AG09309 (cell line): ENCODE measurements around the gene BTG2.

ENCODE experiments used
- DNase-seq: peaks from one replicate; pipeline ENCODE4 v3.0.0-alpha.2; 2010; ENCODE audit warnings: low read depth
- H3K4me3 ChIP-seq: 2 replicates; pipeline ENCODE4 v1.5.1; 2011; ENCODE audit warnings: mild to moderate bottlenecking, low read depth, low read length, moderate library complexity; ENCODE audit not compliant: control insufficient read depth
- TF ChIP-seq, protein P1 (sequence below): IDR thresholded peaks from 2 replicates; pipeline ENCODE4 v1.5.1; 2011; ENCODE audit warnings: mild to moderate bottlenecking, low read depth, low read length, inconsistent platforms; ENCODE audit not compliant: insufficient read depth, control insufficient read depth; ENCODE audit errors: missing control alignments

BTG2 gene

DNA sequence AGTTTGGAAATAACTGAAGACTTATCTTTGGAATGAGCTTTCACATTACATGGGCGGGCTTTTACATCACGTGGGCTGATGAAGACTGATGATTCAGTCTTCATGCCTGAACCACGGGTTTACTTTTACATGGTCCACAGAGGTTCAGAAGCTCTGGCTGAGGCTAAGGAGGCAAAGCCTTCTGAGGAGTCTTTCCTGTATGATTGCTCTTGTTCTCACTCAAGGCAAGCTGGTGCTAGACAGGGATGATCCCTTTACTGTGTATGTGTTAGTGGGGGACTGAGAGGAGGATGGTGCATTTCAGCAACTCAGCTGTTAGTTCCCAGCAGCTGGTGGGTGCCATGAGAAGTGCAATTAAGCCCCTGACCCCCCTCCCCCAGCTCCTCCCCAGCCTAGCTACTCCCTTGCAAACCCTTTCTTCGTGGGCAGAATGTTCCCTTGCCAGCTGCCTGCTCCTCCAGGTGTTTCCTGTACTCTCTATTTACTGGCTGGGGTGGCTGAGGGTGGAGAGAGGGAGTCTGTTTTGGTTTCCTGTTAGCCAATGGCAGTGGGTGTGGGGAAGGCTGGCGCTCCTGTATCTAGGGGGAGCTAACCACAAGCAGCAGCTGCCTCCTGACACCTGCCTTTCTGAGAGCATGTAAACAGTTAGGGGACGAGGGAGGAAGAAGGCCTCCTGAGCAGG lies 15.4 kb downstream of the BTG2 start:
- TF ChIP-seq, protein P1, sequence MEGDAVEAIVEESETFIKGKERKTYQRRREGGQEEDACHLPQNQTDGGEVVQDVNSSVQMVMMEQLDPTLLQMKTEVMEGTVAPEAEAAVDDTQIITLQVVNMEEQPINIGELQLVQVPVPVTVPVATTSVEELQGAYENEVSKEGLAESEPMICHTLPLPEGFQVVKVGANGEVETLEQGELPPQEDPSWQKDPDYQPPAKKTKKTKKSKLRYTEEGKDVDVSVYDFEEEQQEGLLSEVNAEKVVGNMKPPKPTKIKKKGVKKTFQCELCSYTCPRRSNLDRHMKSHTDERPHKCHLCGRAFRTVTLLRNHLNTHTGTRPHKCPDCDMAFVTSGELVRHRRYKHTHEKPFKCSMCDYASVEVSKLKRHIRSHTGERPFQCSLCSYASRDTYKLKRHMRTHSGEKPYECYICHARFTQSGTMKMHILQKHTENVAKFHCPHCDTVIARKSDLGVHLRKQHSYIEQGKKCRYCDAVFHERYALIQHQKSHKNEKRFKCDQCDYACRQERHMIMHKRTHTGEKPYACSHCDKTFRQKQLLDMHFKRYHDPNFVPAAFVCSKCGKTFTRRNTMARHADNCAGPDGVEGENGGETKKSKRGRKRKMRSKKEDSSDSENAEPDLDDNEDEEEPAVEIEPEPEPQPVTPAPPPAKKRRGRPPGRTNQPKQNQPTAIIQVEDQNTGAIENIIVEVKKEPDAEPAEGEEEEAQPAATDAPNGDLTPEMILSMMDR = no peak
- no peak overlapping the region for H3K4me3 ChIP-seq
- DNase-seq = no peak

DNA sequence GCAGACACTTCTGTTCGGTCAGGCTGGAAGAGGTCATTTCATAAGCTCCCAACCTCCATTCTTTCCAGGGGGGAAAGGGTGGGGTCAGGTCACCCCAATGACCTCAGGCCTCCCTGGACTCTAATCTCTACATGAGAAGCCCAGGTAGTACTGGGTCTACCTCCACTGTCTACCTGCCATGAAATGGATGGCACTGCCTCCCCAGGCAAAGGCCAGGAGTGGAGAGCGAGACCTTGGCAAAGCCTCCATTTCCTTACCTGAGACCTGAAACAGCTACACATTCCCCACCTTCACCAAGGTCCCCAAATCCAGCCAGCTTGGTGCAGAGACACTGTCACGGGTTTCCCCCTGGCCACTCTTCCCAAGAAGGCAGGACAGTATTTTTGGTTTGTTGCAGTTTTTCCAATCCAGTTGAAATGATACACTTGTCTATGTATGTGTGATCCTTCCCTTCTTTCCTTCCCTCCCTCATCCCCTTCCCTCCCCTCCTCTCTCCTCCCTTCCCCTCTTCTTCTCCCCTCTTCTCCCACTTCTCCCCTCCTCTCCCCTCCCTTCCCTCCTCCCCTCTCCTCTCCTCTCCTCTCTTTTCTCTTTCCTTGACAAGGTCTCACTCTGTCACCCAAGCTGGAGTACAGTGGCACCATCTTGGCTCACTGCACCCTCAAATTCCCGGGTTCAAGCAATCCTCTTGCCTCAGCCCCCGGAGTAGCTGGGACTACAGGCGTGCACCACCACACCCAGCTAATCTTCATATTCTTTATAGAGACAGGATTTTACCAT lies 16.1 kb downstream of the BTG2 start:
- TF ChIP-seq, protein P1 = no peak
- DNase-seq = no peak
- H3K4me3 ChIP-seq = no peak overlapping the region

DNA sequence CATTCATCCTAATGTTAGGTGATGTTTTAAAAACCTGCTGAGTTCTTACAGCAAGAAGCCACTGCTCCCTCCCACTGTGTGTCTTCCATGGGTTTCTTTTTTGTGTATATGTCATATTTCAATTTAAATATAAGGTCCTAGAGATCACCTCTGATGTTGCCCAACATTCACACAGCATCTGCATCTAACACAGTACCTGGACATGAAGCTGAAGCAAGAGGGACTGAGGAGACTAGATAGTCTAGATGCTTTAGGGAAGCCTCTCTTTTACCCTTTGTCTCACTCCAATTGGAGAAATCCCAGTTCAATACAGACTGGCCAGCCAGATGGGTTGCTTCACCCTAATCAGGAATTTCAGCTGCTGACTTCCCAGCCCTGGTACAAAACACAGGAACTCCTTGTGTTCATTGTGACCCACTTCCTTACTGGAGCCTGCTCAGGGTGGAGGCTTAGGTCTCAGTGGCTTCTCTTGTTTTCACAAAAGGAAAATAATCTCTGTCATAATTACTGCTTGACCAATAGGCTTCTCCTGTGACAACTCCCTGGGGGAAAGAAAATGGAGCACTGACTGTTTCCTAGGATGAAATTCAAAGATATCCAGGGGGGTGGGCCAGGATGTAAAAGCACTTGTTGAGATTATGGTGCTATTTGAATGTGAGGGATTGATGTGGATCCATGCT lies 17.3 kb downstream of the BTG2 start:
- DNase-seq = no peak
- TF ChIP-seq, protein P1 = no peak
- no peak overlapping the region for H3K4me3 ChIP-seq

DNA sequence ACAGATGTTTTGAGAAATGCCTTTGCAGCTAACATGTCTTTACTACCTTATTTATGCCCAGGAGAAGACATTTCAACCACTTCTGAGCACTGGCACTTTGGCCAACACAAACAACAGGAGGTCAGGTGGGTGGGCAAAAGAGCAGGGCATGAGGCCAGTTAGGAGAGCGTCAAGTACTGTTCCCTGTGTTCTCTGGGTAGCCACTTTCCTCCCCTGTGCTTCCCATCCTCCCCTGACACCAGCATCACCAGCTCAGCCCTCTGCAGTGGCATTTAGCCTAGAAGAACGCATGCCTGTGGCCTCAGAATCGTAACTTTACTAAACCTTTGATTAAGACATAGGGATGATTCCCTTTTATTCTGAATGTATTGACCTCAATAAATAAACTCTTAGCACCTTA lies 18.3 kb downstream of the BTG2 start:
- H3K4me3 ChIP-seq = no peak overlapping the region
- TF ChIP-seq, protein P1 = no peak
- DNase-seq = no peak

DNA sequence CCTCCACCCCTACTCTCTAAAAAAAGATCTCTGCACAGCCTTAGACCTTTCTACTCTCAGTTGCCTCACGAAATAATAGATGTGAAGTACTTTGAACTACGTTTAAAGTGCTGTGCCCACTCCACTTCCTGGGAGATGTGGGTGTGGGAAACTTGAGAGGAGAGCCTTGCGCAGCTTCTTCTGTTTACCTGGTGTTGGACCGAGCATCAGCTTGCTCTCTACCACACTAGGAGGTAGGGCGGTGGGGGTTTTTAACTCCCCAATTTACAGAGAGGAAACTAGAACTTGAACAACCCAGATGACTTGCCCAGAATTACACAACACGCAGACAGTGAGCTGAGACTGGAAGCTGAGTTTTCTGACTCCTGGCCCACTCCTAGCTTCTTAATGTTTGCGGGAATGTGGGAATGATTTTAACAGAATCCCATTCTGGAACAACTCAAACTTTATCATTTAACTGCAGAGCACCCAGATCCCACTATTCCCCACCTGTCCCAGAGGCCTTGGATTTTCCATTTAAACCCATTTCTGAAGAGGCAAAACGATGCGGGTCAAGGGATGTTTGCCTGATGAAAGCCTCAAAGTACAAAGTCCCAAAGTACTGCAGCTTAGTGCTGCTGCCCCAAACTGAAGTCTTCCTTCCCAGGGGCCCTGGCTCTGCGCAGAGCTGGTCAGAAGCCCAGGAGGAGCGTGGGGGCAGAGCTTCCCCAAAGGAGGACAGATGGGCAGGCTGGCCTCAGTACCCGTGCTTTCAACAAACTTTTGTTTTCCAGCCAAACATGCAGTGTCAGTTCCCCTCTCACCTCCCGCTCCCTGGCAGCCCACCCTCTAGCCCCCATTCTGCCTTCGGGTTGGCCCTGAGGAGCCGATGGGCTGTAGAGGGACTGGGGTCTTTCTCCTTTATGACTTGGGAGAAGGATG lies 19.0 kb downstream of the BTG2 start:
- H3K4me3 ChIP-seq = no peak overlapping the region
- no peak for DNase-seq

More for the DNA sequence above, 19.0 kb downstream of the BTG2 start:
- TF ChIP-seq, protein P1 = no peak
